ENCODE measurements around the gene SRGAP3.

SRGAP3 gene

DNA sequence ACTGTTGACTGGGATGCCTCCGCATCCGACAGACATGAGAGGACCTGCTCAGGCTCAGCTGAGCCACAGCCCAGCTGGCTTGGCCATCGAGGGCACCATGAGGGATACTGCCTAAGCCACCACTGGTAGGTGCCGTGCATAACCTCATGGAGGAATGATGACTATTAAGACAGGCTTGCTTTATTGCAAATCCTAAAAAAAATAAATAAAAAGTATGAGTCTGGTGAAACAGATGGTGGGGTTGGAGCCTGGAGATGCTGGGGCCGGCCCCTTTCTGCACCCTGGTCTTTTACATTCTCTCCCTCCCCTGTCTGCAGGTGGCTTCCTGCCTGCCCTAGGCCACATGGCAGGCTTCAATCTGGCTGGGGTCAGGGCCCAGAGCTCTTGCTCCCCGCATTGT, 262.2 kb downstream of the SRGAP3 start:
- DNase-seq (ENCODE audit: low read depth): no peak

DNA sequence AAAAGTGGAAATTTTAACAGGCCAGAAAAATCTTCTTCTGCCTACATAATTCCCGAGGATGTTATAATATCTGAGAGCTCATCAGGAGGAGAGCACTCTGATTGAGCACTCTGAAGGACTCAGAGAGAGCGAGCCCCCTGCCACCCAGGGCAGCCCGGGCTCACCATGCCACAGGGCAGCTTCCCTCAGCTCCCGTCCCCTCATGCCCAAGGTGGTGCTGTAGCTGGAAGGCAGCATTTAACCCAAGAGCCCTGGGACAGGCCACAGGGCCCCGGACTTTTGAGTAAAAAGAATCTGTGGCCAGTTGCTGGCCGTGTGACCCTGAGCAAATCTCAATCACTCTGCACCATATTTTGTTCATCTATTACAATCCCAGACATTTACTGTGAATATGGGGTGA, 262.7 kb downstream of the SRGAP3 start:
- DNase-seq (ENCODE audit: low read depth): no peak

DNA sequence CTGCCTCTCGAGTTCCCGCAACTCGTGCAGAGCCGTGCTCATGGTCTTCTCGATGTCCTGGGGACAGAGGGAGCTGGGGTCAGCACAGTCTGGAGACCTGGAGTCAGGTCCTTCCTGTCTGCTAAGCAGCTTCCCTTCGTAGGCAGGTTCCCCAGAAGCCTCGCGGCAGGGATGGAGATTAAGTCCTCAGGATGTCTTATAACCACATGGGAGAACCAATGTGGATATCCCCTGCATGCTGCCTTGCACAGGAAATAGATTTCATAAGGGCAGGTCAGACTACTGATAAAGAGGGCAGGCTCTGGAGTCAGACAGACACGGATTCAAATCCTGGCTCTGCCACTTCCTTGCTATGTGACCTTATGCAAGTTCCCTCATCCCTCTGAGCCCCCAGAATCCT, 263.6 kb downstream of the SRGAP3 start:
- DNase-seq (ENCODE audit: low read depth): no peak

- DNase-seq (ENCODE audit: low read depth): no peak
These were observed 264.0 kb downstream of the SRGAP3 start for GRCh38 chr3:8985411-8985831.

GRCh38 chr3:8984526-8984925, 264.9 kb downstream of the SRGAP3 start:
- DNase-seq (ENCODE audit: low read depth): no peak

DNA sequence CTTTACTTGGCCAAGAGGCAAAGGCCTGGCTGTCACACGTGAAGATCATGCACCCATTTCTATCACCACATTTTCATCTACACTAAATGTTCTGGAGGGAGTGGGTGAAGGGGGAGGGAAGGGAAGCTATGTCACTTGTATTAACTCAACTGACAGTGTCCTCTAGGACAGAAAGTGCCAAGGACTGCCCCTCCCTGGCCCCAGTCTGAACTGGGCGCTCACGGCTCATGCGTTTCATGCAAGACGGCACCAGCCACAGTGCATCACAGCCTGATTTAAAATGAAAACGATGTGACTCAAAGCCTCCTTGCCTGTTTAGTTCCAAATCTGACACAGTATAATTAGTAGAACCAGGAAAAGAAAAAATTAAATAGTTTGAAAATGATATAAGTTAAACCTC, 265.4 kb downstream of the SRGAP3 start:
- no peak for DNase-seq (ENCODE audit: low read depth)

DNA sequence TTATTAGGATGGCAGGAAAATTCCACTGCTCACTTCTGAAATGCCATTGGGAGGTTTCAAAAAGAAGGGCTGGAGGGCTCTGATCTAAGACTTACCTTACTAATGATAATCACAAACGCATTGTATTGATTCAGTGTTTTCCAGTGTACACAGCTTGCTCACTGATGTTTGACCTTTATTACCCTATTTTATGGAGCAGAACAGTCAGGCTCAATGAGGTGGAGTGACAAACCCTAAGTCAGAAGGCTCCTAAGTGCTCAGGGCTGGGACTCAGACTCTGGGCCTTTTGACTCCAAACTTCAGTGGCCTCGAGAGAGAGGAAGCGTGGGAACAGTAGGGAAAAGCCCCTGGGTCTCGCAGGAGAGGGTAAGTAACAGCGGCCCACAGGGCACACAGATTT, 265.9 kb downstream of the SRGAP3 start:
- no peak for DNase-seq (ENCODE audit: low read depth)

DNA sequence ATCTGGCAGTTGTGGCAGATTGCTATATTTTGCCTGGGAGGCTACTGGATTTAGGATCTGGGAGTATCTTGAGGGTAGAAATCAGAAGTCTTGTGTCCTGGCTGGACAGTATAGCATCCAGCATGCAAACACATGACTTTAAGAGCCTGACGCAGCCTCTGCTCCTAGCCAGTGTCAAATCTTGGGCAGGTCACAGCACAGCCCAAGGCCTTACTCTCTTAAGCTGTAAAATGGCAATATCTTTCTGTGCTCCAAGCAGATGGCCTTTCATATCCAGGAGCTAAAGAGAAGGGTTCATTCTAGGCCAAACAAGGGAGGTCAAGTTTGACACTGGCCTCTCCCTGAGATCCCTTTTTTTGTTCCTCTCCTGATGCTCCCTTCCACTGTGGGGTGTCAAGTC, 266.4 kb downstream of the SRGAP3 start:
- DNase-seq (ENCODE audit: low read depth): no peak

- no peak for DNase-seq (ENCODE audit: low read depth)
These were observed 266.9 kb downstream of the SRGAP3 start for GRCh38 chr3:8982509-8982908.

GRCh38 chr3:8981700-8982099, 267.7 kb downstream of the SRGAP3 start:
- no peak for DNase-seq (ENCODE audit: low read depth)

- DNase-seq (ENCODE audit: low read depth): no peak
These were observed 268.1 kb downstream of the SRGAP3 start for GRCh38 chr3:8981296-8981695.

GRCh38 chr3:8980756-8981257, 268.6 kb downstream of the SRGAP3 start:
- DNase-seq (ENCODE audit: low read depth): no peak

- no peak for DNase-seq (ENCODE audit: low read depth)
These were observed 270.2 kb downstream of the SRGAP3 start for GRCh38 chr3:8979262-8979661.

DNA sequence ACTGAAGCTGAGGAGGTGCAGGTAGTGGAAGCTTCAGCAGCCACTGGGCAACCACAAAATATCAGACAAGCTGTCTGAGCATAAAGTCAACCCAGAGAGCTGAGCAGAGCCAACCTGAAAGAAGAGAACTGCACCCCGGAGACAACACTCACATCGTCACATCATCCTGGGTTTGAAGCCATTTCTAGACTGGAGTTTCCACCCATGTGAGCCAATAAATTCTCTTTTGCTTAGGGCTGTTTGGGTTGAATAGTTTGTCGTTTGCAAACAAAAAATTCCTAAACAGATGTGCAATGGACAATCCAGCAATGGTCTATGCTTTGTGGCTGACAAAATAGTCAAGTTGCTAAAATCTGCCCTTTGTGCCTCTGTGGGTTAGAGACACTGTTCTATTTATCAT, 270.9 kb downstream of the SRGAP3 start:
- no peak for DNase-seq (ENCODE audit: low read depth)

DNA sequence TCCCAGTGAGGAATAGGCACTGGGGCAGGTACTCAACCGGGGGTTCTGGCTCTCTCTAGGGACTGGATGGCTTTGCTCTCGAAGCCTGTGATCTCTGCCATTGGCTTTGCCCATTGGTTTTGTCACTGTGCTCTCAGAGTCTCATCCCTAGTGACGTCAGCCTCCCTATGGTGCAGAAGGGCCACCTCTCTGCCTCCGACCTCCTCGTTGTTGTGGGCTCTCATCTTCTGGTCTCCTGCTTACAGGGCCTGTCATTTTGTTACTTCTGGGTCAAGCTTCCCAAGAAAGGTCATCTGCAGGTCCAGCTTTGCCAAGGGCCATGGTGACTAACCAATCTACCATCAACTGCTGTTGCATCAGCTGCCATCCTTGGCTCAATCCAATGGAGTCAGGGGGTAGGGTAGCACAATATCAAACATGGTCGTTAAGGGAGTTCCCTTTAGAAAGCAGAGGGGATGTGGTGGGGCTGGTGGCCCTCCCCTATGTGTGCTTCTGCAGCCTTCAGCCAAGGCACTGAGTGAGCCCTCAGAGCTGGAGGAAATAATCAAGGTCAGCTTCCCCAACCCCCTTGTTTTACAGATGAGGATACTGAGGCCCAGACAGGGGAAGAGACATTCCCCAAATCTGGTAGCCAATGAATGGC, 272.8 kb downstream of the SRGAP3 start:
- DNase-seq (ENCODE audit: low read depth): no peak

DNA sequence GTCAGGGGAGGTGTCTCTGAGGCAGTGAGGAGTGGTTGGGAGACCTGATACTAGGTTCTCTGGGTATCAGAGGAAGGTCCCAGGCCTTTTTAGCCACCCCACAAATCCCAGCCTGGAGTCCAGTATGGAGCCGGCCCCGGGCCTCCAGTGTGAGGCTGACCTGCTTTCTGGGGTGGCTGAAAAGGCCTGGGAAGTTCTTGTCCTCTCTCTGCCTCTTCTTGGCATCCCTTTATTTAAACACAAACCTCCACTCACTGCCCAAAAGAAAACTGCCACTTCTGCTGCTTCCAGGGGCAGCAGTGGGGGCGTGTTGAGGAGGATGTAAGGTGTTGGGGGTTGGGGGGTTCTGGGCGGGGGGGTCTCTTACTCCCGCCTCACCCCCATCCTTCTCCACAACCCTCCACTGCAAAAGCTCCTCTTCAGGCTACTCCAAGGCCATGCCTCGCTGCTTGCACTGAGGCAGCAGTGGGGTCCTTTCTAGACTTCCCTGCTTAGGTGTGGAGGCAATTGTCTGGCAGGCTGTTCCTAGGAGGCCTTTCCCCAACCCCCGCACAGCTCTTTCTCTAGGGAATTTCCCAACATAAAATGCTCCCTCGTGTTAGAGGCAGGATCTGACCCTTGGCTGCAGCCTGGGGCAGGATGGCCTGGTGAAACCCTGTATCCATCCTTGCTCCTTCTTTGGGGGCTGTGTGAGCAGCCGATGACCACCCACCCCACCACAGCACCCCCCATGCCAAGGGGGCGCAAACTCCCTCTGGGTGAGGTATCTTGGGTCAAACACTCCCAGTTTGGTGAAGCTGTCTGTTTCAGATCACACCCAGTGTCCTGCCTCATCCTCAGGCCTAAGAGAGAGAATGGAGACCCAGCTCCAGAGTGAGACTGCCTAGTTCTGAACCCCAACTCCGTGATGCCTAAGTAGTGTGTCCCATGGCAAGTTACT, 274.1 kb downstream of the SRGAP3 start:
- no peak for DNase-seq (ENCODE audit: low read depth)

DNA sequence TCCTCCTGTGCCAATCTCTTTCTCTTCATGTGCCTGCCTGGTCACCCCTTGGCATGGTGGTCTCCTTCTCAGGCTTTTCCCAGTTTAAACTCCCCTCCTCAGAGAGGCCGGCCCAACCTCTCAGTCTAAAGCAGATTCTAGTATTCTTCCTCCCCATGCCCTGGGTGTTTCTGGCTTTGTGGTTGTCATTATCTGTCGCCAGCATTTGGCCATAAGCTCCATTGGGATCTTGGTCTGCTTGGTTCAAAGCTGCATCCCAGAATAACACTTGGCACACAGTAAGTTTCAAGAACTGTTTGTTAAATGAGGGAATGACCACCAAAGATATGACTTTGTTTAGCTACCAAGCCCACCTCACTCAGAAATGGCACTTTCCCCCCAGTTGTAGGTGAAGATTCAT, 275.0 kb downstream of the SRGAP3 start:
- DNase-seq (ENCODE audit: low read depth): no peak

GRCh38 chr3:8972639-8973038, 276.8 kb downstream of the SRGAP3 start:
- DNase-seq (ENCODE audit: low read depth): no peak

- DNase-seq (ENCODE audit: low read depth): peak; percentile 63
These were observed 278.4 kb downstream of the SRGAP3 start for GRCh38 chr3:8970971-8971589.

DNA sequence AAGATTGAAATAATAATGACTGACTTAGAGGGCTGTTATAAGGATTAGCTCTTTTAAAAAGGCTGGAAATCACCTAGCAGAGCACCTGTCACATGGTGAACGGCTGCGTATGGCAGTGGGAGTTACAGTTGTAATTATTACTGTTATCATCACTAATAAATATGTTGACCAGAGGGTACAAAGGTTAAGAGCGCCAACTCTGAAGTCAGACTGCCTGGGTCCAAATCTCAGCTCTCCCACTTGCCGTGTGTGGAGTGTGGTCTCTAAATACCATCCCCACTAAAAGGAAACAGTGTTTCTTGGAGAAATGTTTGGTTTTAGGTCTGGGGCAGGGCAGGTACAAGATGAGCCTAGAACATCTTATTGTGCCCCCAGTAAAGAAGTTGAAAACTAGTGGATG, 280.2 kb downstream of the SRGAP3 start:
- DNase-seq (ENCODE audit: low read depth): no peak

GRCh38 chr3:8968375-8968882, 281.0 kb downstream of the SRGAP3 start:
- no peak for DNase-seq (ENCODE audit: low read depth)

DNA sequence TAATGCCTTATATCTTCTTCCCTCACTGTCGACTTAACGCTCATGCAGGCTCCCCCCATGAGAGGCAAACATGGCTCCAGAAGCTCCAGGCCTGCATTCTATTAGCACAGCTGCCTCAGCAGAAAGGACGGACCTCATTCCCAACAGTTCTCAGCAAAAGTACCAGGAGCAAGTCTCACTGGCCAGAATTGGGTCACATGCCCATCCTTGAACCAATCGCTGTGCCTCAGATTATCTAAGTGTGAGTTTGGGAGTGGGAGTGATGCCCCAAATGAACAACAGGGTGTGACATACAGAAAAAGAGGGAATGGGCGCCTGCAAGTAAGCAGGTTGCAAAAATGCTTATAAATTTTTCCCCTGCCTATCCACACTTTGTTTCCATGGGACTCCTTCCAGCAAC, 281.9 kb downstream of the SRGAP3 start:
- DNase-seq (ENCODE audit: low read depth): no peak

Data from T follicular helper cell (primary cell).